ENCODE results near the gene KIF26B. TPM values are rescaled to one million over a fixed set of nuclear protein-coding genes. Genes with fewer than 3 reads are reported as not detected.

KIF26B gene
- total RNA-seq, 2 donors from 2014 or later: 0.83 to 1.3 TPM

DNA sequence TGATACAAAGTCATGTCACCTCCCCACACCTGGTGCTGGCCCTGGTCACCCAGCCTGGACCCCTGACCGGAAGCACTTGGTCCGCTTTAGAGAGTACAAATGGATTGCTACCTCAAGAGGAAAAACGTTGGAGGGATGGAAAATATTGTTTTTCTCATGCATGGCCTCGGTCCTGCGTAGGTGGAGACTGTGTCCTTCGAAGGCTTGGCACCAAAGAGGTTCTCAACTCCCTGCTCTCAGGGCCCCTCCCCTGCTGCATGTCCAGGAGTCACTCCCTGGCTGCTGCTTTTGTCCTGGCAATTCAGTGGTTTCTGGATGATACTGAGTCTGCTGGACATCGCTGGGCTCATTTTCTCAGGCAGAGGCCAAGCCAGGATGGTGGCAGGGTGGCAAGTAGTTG is 529.8 kb downstream of the KIF26B start:
- no peak for DNase-seq (ENCODE audit: low spot score)
- Histone ChIP-seq H3K9me3 (no peaks in the 10 kb centered on the region), H3K36me3 (no peaks in the 10 kb centered on the region), H3K4me1 (peaks cover 0 to 16% of the 10 kb centered on the region in 2 donors), H3K27me3 (no peaks in the 10 kb centered on the region), H3K27ac (no peak overlapping the region), H3K4me3 (no peak overlapping the region)
- TF ChIP-seq CTCF (IDR thresholded peaks at IDR 0.05): no peak

GRCh38 chr1:245685111-245685810 is 530.5 kb downstream of the KIF26B start:
- DNase-seq (ENCODE audit: low spot score): no peak
- Histone ChIP-seq H3K9me3 (no peaks in the 10 kb centered on the region), H3K4me1 (peaks cover 0 to 16% of the 10 kb centered on the region in 2 donors), H3K27me3 (no peaks in the 10 kb centered on the region), H3K36me3 (no peaks in the 10 kb centered on the region), H3K4me3 (no peak overlapping the region), H3K27ac (no peak overlapping the region)
- TF ChIP-seq CTCF (IDR thresholded peaks at IDR 0.05): no peak

GRCh38 chr1:245686006-245686405 is 531.2 kb downstream of the KIF26B start:
- no peak for TF ChIP-seq CTCF (IDR thresholded peaks at IDR 0.05)

DNA sequence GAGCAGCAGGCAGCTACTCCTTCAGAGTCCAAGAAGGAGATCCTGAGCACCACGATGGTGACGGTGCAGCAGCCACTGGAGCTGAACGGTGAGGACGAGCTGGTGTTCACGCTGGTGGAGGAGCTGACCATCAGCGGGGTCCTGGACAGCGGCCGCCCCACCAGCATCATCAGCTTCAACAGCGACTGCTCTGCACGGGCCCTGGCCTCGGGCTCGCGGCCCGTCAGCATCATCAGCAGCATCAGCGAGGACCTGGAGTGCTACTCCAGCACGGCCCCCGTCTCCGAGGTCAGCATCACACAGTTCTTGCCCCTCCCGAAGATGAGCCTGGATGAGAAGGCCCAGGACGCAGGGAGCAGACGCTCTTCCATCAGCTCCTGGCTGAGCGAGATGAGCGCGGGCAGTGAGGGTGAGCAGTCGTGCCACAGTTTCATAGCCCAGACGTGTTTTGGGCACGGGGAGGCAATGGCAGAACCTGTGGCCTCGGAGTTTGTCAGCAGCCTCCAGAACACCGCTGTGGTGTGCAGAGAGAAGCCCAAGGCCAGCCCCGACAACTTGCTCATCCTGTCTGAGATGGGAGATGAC is 531.8 kb downstream of the KIF26B start:
- Histone ChIP-seq H3K4me3 (no peak overlapping the region), H3K27ac (no peak overlapping the region), H3K27me3 (no peaks in the 10 kb centered on the region), H3K4me1 (peaks cover 0 to 16% of the 10 kb centered on the region in 2 donors), H3K36me3 (no peaks in the 10 kb centered on the region), H3K9me3 (no peaks in the 10 kb centered on the region)
- no peak for DNase-seq (ENCODE audit: low spot score)
- TF ChIP-seq CTCF (IDR thresholded peaks at IDR 0.05): no peak

More at GRCh38 chr1:245686006-245686405, 531.2 kb downstream of the KIF26B start:
- Histone ChIP-seq H3K27me3 (no peaks in the 10 kb centered on the region), H3K4me1 (peaks cover 0 to 16% of the 10 kb centered on the region in 2 donors), H3K27ac (no peak overlapping the region), H3K9me3 (no peaks in the 10 kb centered on the region), H3K36me3 (no peaks in the 10 kb centered on the region), H3K4me3 (no peak overlapping the region)
- DNase-seq (ENCODE audit: low spot score): no peak

- no peak overlapping the region for H3K4me3 ChIP-seq
- H3K9me3 ChIP-seq: no peaks in the 10 kb centered on the region
- H3K4me1 ChIP-seq: peaks cover 0 to 16% of the 10 kb centered on the region in 2 donors
- no peak overlapping the region for H3K27ac ChIP-seq
- no peaks in the 10 kb centered on the region for H3K36me3 ChIP-seq
- no peak for TF ChIP-seq CTCF (IDR thresholded peaks at IDR 0.05)
- no peaks in the 10 kb centered on the region for H3K27me3 ChIP-seq
- no peak for DNase-seq (ENCODE audit: low spot score)
Observed at GRCh38 chr1:245687152-245687635, 532.4 kb downstream of the KIF26B start.
